Stimulated activated CD4-positive, alpha-beta T cell treated with anti-CD3 and anti-CD28 coated beads, Interleukin-12 subunit alpha, Interleukin-12 subunit beta, amount 100 ng/mL, for 4 hours (primary cell): ENCODE results near the gene PGAM2.

Experiments
- DNase-seq: peaks from one replicate; pipeline ENCODE4 v3.0.0-alpha.2; 2020

Gene PGAM2

DNA sequence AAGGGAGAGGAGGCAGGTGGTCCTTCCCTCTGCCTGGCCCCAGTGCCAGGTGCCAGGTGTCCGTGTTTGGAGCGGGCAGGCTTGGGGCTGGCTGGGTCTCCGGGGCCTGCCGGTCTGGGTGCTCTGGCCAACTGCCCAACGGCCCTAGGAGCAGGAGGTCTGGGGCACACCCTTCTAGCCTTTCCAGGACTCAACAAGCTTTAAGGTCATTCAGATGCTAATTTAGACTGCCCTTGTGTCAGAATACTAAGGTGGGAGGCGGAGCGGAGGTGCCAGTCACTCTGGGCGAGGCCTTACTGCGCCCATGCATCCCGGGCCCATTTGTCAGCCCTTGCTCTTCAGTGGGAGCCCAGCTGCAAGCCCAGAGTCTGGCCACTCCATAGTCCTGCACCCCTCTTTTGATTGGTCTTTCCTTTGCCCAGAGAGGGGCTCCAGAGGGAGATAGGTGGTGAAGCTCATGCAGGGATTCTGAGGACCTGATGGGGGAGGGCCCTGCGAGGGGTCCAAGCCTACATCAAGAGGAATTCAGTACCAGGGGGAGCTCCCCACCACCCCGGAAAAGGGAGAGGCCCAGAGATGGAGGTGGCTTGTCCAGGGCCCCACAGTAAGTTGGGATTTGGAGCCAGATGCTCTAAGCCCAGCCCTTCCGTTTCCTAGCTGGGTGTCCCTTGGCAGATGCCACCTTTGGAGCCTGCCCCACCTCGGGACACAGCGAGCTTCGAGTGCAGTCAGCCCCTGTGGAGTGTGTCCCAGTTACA, 1.3 kb downstream of the PGAM2 start:
- no peak for DNase-seq

GRCh38 chr7:44063547-44063893, 1.8 kb downstream of the PGAM2 start:
- no peak for DNase-seq

DNA sequence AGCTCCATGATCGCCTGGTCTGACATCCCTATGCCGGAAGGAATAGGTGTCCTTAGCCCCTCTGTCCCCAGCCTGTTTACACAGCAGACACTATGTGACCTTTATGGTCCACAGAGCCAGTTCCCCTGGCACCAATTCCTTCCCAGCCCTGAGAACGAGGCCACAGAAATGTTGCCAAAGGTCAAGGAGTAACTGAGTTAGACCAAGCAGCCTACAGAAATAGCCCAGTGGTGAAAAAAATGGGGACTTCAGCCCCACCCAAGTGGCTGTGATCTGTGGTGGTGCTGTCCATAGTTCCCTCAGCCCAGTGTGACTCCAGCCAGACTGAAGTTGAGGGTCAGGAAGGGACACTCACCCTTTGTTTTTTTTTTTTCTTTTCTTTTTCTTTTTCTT, 2.5 kb downstream of the PGAM2 start:
- DNase-seq: no peak

- DNase-seq: no peak
These were observed 3.0 kb downstream of the PGAM2 start for GRCh38 chr7:44062180-44062902.

DNA sequence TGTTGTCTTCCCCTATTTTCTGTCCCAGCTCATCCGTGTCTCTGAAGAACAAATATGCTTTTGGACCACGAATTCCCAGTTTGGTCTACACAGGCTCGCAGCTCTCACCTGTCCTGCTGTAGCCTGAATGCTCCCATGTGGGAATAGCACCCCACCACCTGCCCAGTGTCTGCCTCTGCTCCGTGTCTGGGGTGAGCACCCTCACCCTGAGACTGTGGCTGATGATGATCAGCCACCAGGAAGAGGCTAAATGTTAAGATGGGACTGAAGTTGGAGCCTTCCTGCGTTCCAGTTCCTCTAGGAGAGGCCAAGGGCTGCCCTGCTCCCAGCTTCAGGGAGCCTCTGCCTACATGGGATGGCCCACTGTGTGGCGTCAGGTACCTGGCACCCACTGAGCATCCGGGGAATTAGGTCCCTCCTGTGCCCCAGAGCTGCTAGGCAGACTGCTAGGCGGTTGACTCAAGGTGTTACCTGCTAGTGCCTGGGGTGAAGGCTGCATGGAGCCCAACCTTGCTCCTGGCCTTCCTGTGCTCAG, 3.7 kb downstream of the PGAM2 start:
- no peak for DNase-seq

DNA sequence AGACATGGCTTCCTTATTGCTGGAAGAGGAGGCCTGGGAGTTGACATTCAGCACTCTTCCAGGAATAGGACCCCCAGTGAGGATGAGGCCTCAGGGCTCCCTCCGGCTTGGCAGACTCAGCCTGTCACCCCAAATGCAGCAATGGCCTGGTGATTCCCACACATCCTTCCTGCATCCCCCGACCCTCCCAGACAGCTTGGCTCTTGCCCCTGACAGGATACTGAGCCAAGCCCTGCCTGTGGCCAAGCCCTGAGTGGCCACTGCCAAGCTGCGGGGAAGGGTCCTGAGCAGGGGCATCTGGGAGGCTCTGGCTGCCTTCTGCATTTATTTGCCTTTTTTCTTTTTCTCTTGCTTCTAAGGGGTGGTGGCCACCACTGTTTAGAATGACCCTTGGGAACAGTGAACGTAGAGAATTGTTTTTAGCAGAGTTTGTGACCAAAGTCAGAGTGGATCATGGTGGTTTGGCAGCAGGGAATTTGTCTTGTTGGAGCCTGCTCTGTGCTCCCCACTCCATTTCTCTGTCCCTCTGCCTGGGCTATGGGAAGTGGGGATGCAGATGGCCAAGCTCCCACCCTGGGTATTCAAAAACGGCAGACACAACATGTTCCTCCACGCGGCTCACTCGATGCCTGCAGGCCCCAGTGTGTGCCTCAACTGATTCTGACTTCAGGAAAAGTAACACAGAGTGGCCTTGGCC, 4.3 kb downstream of the PGAM2 start:
- no peak for DNase-seq

DNA sequence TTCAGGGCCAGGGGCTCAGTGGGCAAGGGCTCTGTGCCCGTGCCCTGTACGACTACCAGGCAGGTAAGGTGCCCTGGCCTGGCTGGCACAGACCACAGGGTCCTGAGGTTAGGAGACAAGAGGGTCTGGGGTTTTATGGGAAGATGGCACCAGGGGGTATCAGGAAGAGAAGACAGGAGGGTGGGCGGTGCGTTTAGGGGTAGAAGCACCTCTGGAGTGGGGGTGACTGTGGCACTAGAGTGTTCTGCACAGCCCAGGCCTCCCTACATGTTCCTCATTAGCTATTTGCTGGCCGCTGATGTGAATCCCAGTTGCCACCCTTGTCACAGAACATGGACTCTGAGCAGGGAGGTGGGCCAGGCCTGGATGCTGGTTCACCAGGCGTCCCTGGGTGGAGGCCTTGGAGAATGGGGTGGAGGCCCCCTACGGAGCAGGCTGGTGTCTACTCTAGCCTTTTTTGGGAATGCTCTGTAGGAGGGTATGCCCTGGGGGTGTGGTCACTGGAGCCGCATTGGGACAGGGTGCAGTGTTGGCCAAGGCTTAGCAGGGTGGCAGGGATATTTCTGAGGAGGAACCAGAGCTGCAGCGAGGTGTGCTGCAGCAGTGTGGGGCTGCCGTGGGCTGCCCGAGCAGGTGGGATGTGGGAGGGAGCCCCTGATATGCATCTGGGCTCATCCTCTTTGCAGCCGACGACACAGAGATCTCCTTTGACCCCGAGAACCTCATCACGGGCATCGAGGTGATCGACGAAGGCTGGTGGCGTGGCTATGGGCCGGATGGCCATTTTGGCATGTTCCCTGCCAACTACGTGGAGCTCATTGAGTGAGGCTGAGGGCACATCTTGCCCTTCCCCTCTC, 5.0 kb downstream of the PGAM2 start:
- DNase-seq: no peak

GRCh38 chr7:44059219-44060090, 5.9 kb downstream of the PGAM2 start:
- no peak for DNase-seq

- no peak for DNase-seq
These were observed 6.6 kb downstream of the PGAM2 start for GRCh38 chr7:44058759-44059218.

- DNase-seq: no peak
These were observed 7.3 kb downstream of the PGAM2 start for GRCh38 chr7:44057849-44058758.

GRCh38 chr7:44057181-44057848, 8.1 kb downstream of the PGAM2 start:
- DNase-seq: no peak

GRCh38 chr7:44056681-44057080, 8.7 kb downstream of the PGAM2 start:
- no peak for DNase-seq

GRCh38 chr7:44052771-44053365, 12.5 kb downstream of the PGAM2 start:
- no peak for DNase-seq

DNA sequence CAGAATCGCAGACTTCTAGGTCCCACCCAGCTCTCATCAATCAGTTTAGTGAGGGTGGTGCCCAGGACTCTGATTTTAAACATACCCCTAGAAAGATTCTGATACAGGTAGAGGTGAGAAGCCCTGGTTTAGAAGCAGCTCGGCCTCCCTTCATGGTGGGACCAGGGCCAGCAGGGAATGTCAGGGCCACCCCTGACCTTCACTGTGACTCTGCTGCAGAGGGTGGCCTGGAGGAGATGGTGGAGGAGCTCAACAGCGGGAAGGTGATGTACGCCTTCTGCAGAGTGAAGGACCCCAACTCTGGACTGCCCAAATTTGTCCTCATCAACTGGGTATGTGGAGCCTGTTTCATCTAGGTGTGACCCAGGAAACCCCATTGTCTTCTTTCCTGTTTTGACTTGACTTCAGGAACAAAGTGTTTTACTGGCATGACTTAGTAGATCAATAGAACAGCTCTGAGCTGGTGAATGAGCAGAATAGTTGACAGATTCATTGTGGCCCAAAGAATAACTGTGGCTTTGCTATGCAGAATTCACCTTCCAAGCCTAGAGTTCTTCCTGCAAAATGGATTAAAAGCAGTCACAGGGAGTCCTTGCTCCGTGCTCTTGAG, 13.7 kb downstream of the PGAM2 start:
- DNase-seq: no peak

- no peak for DNase-seq
These were observed 14.3 kb downstream of the PGAM2 start for GRCh38 chr7:44050915-44051560.

DNA sequence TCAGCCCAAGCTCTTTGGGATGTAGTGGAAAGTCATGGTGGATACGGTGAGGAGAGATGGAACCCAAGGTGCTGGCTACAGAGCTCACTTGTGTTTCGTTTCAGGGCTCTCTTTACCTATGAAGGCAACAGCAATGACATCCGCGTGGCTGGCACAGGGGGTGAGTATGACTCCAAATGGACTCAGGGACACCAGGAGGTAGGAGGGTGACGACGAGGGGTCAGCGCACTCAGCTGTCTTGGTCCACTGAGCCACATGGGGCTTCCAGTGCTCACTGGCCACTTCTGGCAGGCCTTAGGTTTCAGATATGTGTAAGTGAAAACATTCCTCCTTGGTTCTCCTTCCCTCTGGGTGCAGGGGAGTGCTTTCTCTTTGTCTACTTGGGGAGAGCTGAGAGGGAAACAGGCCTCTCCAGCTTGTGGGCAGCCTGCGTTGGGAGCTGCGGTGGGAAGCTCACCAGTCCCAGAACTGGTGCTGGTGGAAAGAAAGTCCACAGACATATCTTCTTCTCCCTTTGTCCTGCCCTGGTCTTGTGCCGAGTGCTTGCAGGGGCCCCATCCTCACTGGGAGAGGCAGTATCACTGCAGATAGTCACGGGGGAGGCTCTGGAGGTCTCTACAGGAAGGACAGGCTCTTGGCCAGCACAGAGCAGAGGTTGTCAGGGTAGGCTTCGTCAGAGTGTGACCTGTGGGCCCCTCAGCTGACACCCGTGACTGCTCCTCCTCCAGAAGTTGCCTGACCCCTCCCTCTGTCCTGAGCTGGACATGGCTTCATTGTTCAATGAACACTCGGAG, 15.0 kb downstream of the PGAM2 start:
- DNase-seq: no peak

DNA sequence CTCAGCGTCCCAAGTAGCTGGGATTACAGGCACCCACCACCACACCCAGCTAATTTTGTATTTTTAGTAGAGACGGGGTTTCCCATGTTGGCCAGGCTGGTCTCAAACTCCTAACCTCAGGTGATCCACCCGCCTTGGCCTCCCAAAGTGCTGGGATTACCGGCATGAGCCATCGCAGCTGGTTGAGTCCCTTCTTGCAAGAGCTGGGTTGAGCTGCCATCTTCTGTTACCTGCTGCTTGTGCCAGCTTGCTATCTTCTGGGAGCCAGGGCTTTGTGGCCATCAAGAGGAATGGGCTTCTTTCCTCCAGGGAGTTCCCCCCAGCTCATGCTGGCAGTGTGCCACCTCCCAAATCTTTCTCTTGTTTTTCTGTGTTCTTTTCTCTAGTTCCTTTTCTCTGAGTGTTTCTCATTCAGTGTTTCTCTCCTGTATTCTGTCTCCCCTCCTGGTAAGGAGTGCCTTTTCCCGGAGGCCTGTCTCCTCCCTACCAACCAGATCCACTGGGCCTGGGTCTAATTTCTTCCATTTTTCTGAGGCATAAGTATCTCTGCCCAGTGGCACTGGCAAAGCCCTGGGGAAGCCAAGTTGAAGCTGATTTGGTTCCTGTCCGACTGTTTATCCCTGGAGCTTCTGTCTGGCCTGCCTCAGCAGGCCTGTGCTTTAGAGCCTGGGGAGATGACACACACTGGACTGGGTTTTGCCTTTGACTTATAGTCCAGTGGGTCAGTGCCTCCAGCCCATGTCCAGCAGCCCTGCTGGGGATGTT, 17.2 kb downstream of the PGAM2 start:
- DNase-seq: no peak
